ENCODE measurements around the gene USP11. TPM values are rescaled to one million over a fixed set of nuclear protein-coding genes. Genes with fewer than 3 reads are reported as not detected.

USP11 gene
- total RNA-seq, 1 experiment from 2014 or later, result 153 TPM

GRCh38 chrX:47242321-47242720 lies 9.5 kb downstream of the USP11 start:
- no peaks in the 10 kb centered on the region for H3K4me1 ChIP-seq (ENCODE audit: insufficient read depth, low read length)
- H3K56ac ChIP-seq (ENCODE audit: insufficient read length, low read depth, low read length), result no peak overlapping the region
- H3K9me3 Mint-ChIP-seq, result no peaks in the 10 kb centered on the region; a peak in 1 of 5 replicates
- no peaks in the 10 kb centered on the region for H3K9me3 ChIP-seq (ENCODE audit: control insufficient read depth, low read depth, low read length)
- no peak overlapping the region for H2BK12ac ChIP-seq (ENCODE audit: insufficient read length, low read depth, low read length)
- H4K5ac ChIP-seq (ENCODE audit: insufficient read length, low read depth, low read length), result no peak overlapping the region
- no peak overlapping the region for H3T11ph ChIP-seq (ENCODE audit: low read length)
- H2BK120ac ChIP-seq (ENCODE audit: low read depth, low read length, poor library complexity, severe bottlenecking), result no peak overlapping the region
- DNase-seq, result no peak
- H3K27ac Mint-ChIP-seq, result no peak overlapping the region
- no peaks in the 10 kb centered on the region for H3K27me3 ChIP-seq (ENCODE audit: insufficient read depth, low read length)
- H3K4ac ChIP-seq (ENCODE audit: low read depth, low read length), result no peak overlapping the region
- H3K9ac ChIP-seq (ENCODE audit: extremely low read depth, insufficient read length, low read length), result no peak overlapping the region
- WGBS (ENCODE audit: extremely low coverage, insufficient read length, low lambda C conversion rate), result no CpG with 5 or more reads among the region's 10 CpGs
- H3K4me2 ChIP-seq (ENCODE audit: insufficient read depth, insufficient read length, low read length), result no peak overlapping the region
- H2BK15ac ChIP-seq (ENCODE audit: low read depth, low read length), result no peak overlapping the region
- H2BK5ac ChIP-seq (ENCODE audit: insufficient read length, low read length), result no peak overlapping the region
- no peak overlapping the region for H3K4me3 Mint-ChIP-seq
- no peak overlapping the region for H2AFZ ChIP-seq (ENCODE audit: low read length)
- TF ChIP-seq CTCF (conservative IDR thresholded peaks at IDR 0.05), result no peak
- H3K79me1 ChIP-seq (ENCODE audit: insufficient read depth, low read depth, low read length, poor library complexity, severe bottlenecking), result no peaks in the 10 kb centered on the region
- no peaks in the 10 kb centered on the region for H3K23me2 ChIP-seq (ENCODE audit: insufficient read length, low read depth, low read length, poor library complexity, severe bottlenecking)
- H3K36me3 Mint-ChIP-seq (ENCODE audit: insufficient read depth in 1 of 3, low read depth in 3 of 3), result peaks cover 58 to 79% (median 76%) of the 10 kb centered on the region in 3 experiments; a peak in 6 of 7 replicates
- no peaks in the 10 kb centered on the region for H3K27me3 Mint-ChIP-seq (ENCODE audit: low read depth)
- no peak overlapping the region for H3K14ac ChIP-seq (ENCODE audit: insufficient read depth, low read length)
- H4K20me1 ChIP-seq (ENCODE audit: control insufficient read depth, insufficient read depth, insufficient read length), result no peaks in the 10 kb centered on the region
- H3K23ac ChIP-seq (ENCODE audit: insufficient read length, low read depth, low read length), result no peak overlapping the region
- H3K4me1 Mint-ChIP-seq, result no peaks in the 10 kb centered on the region
- no peak overlapping the region for H2BK20ac ChIP-seq (ENCODE audit: low read depth, low read length, poor library complexity, severe bottlenecking)
- H3K79me2 ChIP-seq (ENCODE audit: insufficient read depth, low read length), result no peaks in the 10 kb centered on the region
- no peak overlapping the region for H4K91ac ChIP-seq (ENCODE audit: insufficient read length, low read depth, low read length)
- H2AK5ac ChIP-seq (ENCODE audit: insufficient read length, low read length), result no peak overlapping the region
- no peak overlapping the region for H4K8ac ChIP-seq (replicated peaks; ENCODE audit: insufficient read length, low read depth, low read length)
- no peak overlapping the region for H3K27ac ChIP-seq (ENCODE audit: insufficient read length, low read depth, low read length)
- no peak overlapping the region for H3K18ac ChIP-seq (ENCODE audit: insufficient read length, low read depth, low read length)
